GM18951 (cell line): Measurements from ENCODE around the gene PHKG2.

Experiments used
- POLR2A ChIP-seq: IDR thresholded peaks from 4 replicates; pipeline ENCODE4 v1.6.1; 2011; ENCODE audit warnings: mild to moderate bottlenecking; ENCODE audit not compliant: insufficient read length, insufficient read depth; ENCODE audit errors: extremely low read depth
- in situ Hi-C: fragments of 300-500 bp; cut with MboI; formaldehyde crosslinking; loops from one replicate; pipeline ENCODE4 v1.12.0; 2022; ENCODE audit warnings: low sequenced_read_pairs, mixed read lengths, inconsistent platforms; ENCODE audit not compliant: unreplicated experiment

PHKG2 gene

DNA sequence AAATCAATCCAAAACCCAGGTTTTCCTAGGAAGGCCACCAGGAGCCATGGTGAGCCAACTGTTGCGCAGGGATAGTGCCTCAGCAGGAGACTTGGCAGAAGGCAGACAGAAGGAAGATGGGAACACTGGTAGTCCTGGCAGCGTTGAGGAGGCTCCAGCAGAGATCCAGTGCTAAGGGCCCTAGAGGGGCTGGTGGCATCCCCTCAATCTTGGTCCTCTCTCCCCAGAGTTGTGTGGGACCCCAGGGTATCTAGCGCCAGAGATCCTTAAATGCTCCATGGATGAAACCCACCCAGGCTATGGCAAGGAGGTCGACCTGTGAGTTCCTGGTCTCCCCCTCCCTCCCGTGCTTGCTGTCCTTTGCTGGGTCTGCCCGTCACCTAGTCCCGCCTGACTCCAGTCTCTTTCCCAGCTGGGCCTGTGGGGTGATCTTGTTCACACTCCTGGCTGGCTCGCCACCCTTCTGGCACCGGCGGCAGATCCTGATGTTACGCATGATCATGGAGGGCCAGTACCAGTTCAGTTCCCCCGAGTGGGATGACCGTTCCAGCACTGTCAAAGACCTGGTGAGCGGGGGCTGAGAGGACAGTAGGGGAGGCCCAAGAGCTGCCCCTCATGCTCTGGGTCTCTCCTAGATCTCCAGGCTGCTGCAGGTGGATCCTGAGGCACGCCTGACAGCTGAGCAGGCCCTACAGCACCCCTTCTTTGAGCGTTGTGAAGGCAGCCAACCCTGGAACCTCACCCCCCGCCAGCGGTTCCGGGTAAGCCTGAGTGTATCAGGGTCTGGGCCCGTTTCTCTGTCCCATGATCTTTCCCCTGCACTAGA is 7.9 kb downstream of the PHKG2 start:
- in situ Hi-C loops: no loop called here
- TF ChIP-seq POLR2A: no peak

DNA sequence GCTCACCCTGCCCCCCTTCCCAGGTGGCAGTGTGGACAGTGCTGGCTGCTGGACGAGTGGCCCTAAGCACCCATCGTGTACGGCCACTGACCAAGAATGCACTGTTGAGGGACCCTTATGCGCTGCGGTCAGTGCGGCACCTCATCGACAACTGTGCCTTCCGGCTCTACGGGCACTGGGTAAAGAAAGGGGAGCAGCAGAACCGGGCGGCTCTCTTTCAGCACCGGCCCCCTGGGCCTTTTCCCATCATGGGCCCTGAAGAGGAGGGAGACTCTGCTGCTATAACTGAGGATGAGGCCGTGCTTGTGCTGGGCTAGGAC is 8.5 kb downstream of the PHKG2 start:
- TF ChIP-seq POLR2A: no peak
- in situ Hi-C loops: no loop called here

DNA sequence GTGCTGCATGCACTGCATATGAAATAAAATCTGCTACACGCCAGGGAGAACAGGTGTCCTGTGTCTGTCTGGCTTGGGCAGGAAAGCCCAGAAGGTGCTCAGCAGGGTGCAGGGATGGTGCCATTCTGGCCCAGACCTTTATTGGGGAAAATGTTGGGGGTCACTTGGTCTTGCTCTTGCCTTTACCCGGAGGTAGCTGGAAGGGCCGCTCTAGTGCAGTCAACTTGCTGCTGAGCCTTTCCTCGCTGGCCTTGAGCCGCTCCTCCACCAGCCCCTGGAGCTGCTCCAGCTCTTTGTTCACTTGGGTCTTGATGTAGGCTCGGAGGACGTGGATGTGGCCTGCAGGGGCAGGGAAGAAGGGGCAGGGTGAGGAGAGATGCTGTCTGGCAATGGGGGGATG is 9.1 kb downstream of the PHKG2 start:
- TF ChIP-seq POLR2A: no peak
- in situ Hi-C loops: no loop called here

DNA sequence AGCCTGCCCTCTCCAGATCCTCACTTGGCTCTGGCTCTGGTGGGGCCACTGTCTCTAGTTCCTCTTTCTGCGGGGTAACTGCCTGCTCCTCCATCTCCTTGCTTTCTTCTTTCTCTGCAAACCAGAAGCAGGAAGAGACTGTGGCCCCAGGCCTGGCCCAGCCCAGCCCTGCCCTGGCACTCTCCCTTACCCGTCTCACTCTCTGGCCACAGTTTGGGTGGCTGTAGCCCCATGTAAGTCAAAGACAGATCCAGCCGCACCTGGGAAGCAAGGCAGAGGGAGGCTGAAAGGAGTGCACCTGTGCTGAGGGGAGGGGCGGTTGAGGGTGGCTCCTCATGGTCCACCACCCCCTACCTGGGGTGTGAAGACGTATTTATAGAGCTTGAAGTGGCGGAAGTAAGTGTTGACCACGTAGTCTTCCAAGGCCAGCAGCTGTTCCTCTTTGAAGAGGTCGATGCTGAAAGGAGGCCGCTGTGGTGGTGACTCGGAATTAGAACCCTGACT is 10.8 kb downstream of the PHKG2 start:
- in situ Hi-C loops: no loop called here
- no peak for TF ChIP-seq POLR2A

DNA sequence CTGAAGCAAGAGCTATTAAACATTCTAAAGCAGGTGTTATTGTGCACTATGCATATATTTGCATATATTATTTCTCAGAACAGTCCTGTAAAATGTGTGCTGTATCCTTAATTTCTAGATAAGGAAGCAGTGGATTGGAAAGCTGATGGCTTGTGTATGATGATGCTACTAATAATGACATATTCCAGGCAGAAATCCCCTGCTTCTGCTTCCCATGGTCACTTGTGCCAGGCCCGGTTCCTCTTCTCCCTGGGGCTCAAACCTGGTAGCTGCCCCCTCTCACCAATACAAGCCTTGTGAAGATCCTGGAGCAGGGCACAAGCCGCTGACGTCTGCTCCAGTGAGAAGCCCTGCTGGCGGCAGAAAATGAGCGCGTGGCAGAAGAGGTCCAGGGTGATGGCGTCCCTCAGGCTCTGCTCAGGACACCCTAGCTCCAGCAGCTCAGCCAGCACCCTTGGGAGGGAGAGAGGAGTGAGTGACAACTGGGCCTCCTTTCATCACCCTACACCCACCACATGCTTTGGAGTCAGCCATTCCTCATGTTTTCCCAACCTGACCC is 11.9 kb downstream of the PHKG2 start:
- no peak for TF ChIP-seq POLR2A
- in situ Hi-C loops: loop anchor here (10.0 kb wide), 1 partner anchor 165 kb away; the partner anchor contains the start of gene FBXL19

DNA sequence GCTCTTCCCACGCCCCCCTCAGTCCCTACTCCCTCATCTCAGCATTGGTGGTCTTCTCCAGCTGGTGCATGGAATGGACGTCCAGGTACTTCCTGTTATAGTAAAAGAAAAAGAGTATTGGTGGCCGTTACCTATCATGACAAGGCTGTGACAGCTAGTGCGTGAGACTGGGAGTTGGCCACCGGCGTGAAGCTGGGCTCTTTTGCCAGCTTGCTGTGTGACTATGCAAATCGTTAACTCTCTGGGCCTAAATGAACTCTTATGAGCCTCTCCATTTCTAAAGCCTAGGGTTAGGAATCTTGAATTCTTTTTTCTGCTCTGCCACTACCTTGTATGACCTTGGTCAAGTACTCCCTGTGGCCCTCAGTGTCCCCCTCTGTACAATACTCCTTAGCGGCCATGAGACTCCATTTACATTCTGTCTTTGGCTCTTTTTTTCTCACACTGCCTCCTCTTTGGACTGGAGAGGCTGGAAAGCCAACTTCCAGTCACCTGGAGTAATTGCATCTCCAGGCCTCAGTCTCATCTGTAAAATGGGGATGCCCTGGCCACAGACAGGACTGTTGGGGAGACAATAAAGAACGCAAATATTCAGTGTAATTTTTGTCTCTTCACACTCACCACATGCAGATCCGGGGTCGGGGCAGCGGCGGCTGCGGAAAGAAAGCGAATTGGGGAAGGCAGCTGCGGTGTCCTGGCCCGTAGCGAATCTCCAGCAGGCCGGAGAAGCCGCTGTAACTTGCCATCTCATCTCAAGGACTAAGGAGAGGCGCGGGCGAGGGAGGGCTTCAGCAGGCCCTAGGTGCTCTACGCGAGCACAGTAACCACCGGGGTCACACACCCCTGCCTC is 12.6 kb downstream of the PHKG2 start:
- TF ChIP-seq POLR2A: no peak
- in situ Hi-C loops: loop anchor here (10.0 kb wide), 1 partner anchor 164 kb away; the partner anchor contains the start of gene FBXL19

DNA sequence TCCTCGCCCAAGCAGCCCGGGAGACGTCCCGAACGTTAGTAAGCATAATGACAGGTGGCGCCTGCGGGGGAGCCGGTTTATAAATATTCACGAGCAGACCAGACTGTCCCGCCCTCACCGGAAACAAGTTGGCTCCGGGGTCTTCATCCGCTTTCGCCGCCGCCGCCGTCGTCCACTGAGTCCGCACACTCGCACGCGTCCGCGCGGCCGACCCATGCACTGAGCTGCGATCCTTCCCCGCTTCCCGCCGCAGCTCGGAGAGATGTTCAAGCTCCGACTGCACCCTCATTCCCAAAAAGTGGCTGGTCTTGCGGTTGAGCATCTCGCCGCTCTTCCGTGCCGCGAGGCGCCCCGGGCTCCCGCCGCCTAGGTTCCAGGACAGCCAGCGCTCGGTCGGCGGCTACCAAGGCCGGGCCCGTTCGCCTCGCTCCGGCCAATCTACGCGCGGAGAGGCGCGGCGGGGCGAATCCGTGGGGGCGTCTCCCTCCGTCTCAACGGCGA is 13.3 kb downstream of the PHKG2 start:
- TF ChIP-seq POLR2A: no peak
- in situ Hi-C loops: loop anchor here (10.0 kb wide), 1 partner anchor 163 kb away; the partner anchor contains the start of gene FBXL19

DNA sequence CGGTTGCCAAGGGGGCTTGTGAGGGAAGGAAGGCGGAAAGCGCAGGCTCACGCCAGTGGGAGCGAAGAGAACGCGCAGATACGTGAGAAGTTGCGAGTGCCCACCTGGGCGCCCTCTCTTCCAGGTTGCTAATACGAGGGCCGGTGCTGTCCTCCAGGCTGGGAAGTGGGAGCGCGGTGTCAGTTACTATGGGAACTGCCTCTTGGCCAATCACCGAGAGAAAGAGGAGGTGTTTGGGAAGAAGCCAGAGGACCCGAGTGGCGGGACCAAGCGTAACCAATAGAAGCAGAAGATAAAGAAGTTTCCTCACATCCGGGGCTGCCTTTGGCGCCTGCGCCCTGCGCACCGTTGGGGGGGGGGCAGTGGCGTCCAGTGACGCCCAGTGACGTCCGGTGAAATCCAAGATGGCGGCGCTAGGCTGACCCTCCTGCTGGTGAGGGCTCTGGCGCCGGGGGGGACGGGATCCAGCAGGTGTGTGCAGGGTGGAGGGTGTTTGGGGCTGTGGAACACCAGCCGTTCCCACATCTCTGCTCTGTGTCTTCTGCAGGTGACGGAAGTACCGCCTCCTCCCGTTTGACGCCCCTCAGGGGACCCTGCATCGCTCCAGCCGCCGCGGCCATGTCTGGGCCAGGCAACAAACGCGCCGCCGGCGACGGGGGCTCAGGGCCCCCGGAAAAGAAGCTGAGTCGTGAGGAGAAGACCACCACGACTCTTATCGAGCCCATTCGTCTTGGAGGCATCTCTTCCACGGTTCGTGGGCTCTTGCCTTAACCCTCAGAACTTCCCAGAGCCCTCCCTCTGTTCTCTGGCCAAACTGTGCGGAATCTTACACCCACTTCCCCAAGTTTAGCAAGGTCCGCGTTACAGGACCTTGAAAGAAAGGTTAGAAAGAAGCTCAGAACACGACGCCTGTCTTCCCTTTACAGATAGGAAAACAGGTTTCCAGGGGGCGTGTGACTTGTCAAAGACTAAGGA is 14.0 kb downstream of the PHKG2 start, which contains the start of the genes CFAP119 and RNF40:
Gene CFAP119 (minus strand): TSS at position 135 of the 975 bp plus-strand sequence. CDS start 314 bp downstream, outside the sequence.
Gene RNF40 (plus strand): TSS at position 395 of the 975 bp plus-strand sequence. CDS start 224 bp downstream, at position 619.
- in situ Hi-C loops: loop anchor here (10.0 kb wide), 1 partner anchor 163 kb away; the partner anchor contains the start of gene FBXL19
- TF ChIP-seq POLR2A: peak; percentile 89

DNA sequence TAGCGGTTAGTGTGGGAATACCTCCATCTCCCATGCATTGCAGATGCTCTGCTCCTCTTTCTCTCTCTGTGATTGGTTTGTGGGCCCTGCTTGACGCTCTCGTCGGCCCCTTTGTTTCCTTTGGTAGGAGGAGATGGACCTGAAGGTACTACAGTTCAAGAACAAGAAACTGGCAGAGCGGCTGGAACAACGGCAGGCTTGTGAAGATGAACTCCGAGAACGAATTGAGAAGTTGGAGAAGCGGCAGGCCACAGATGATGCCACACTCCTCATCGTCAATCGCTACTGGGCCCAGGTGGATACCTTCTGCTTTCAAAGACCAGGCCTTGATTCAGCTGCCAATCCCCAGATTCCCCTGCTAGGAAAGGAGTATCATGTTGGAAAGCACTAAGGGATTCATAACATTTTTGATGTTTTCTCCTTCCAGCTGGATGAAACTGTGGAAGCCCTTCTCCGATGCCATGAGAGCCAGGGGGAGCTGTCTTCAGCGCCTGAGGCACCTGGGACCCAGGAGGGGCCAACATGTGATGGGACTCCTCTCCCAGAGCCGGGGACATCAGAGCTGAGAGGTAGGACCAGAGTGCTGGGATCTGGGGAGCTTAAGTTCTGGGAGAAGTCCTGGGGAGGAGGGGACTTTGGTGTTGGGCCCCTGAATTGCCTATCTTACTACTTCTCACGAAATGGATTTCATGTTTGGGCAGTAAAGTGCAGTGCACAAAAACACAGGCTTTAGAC is 14.9 kb downstream of the PHKG2 start:
- in situ Hi-C loops: loop anchor here (10.0 kb wide), 1 partner anchor 162 kb away; the partner anchor contains the start of gene FBXL19
- no peak for TF ChIP-seq POLR2A

DNA sequence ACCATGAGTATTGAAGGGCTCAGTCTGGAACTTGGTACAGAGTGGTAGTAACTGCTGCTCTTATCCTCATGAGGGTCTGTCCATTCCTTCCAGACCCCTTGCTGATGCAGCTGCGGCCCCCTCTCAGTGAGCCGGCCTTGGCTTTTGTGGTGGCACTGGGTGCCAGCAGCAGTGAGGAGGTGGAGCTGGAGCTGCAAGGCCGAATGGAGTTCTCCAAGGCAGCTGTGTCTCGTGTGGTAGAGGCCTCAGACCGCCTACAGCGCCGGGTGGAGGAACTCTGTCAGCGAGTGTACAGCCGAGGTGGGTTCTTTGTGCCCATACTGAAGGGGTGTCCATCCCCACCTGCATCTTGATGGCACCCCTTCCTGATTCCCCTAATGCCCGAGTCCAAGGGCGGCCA is 15.9 kb downstream of the PHKG2 start:
- in situ Hi-C loops: loop anchor here (10.0 kb wide), 1 partner anchor 161 kb away; the partner anchor contains the start of gene FBXL19
- no peak for TF ChIP-seq POLR2A
